ENCODE results near the gene MYB. TPM values are rescaled to one million over a fixed set of nuclear protein-coding genes. Genes with fewer than 3 reads are reported as not detected.

Gene MYB
- total and polyA plus RNA-seq, 2 of the 4 experiments (the other 2 are of a cell fraction): 0.44 to 0.90 TPM

GRCh38 chr6:135235716-135236115, 54.6 kb downstream of the MYB start:
- Histone ChIP-seq H3K4me2 (ENCODE audit: low read depth, low read length) (no peak overlapping the region), H4K91ac (ENCODE audit: insufficient read depth, low read depth, low read length) (no peak overlapping the region), H2BK15ac (ENCODE audit: low read depth, low read length) (no peak overlapping the region), H3K36me3 (ENCODE audit: control insufficient read depth, insufficient read depth, low read length) (no peaks in the 10 kb centered on the region), H3K4ac (ENCODE audit: low read depth, low read length) (no peak overlapping the region), H2BK20ac (ENCODE audit: low read depth, low read length) (no peak overlapping the region), H4K8ac (ENCODE audit: low read depth in 2 of 2, low read length in 2 of 2) (no peak overlapping the region), H3K9me1 (ENCODE audit: insufficient read depth, low read length) (no peaks in the 10 kb centered on the region), H3K14ac (replicated peaks; ENCODE audit: low read depth, low read length) (no peak overlapping the region), H3K56ac (ENCODE audit: extremely low read depth, insufficient read depth, low read length) (no peak overlapping the region), H3K27me3 (ENCODE audit: control insufficient read depth, insufficient read depth, low read length) (peaks cover 11% of the 10 kb centered on the region), H2AK9ac (replicated peaks; ENCODE audit: low read depth, low read length, poor library complexity) (no peak overlapping the region), H2BK5ac (ENCODE audit: low read depth, low read length, poor library complexity, severe bottlenecking) (no peak overlapping the region), H3K27ac (ENCODE audit: insufficient read depth, low read length) (no peak overlapping the region), H3K4me3 (ENCODE audit: insufficient read depth, low read depth, low read length) (no peak overlapping the region), H3K4me1 (ENCODE audit: control insufficient read depth, insufficient read depth, low read length) (no peaks in the 10 kb centered on the region), H4K20me1 (ENCODE audit: insufficient read depth, low read length) (no peaks in the 10 kb centered on the region), H4K5ac (ENCODE audit: low read depth, low read length) (no peak overlapping the region), H3K9ac (ENCODE audit: low read depth, low read length) (no peak overlapping the region), H3K23ac (ENCODE audit: low read depth, low read length) (no peak overlapping the region), H3K9me3 (ENCODE audit: control insufficient read depth, insufficient read depth, low read length) (no peaks in the 10 kb centered on the region), H3K79me1 (ENCODE audit: low read depth in 1 of 2, low read length in 2 of 2) (no peaks in the 10 kb centered on the region), H2AFZ (replicated peaks; ENCODE audit: low read length, poor library complexity) (no peak overlapping the region), H3K18ac (ENCODE audit: low read depth, low read length) (no peak overlapping the region), H2BK120ac (ENCODE audit: low read depth, low read length) (no peak overlapping the region), H2AK5ac (ENCODE audit: low read depth, low read length) (no peak overlapping the region)
- in situ Hi-C loops (cut with MboI; ENCODE audit: low sequenced_read_pairs) (no loop called here), intact Hi-C loops (cut with micrococcal nuclease) (no loop called here), dilution Hi-C loops (cut with HindIII; ENCODE audit: low sequenced_read_pairs, unreplicated experiment) (no loop called here)
- POLR2A ChIA-PET (ENCODE audit: unreplicated experiment): no interaction called here
- ATAC-seq (ENCODE audit: low read depth) (no peak), DNase-seq (no peak)
- CTCF ChIA-PET: interaction anchor here (0.5 kb wide), 1 partner anchor 79 kb away, joined by 3 read pairs; no protein-coding TSS in a partner anchor
- WGBS, 2 experiments (ENCODE audit: extremely low coverage in 2 of 2, insufficient read length in 1 of 2): 100% methylated on average over 1 of the region's 5 CpGs; no CpG with 5 or more reads in 1 of the 2 experiments
- no TSS peak for BruUV-seq (replicated peaks)
- TF ChIP-seq MXI1 (IDR thresholded peaks at IDR 0.05; ENCODE audit: borderline replicate concordance, low read depth, low read length) (no peak), SMC3 (IDR thresholded peaks at IDR 0.05; ENCODE audit: low read depth, low read length) (no peak), ELK1 (IDR thresholded peaks at IDR 0.05; ENCODE audit: borderline replicate concordance, low read depth, low read length) (no peak), RAD21 (IDR thresholded peaks at IDR 0.05; ENCODE audit: low read length) (no peak), MAZ (IDR thresholded peaks at IDR 0.05; ENCODE audit: borderline replicate concordance, low read depth, low read length) (no peak), CEBPB (IDR thresholded peaks at IDR 0.05; ENCODE audit: low read depth, low read length) (no peak), RFX5 (IDR thresholded peaks at IDR 0.05; ENCODE audit: low read depth, low read length) (no peak), USF2 (IDR thresholded peaks at IDR 0.05; ENCODE audit: low read depth, low read length) (no peak), BHLHE40 (IDR thresholded peaks at IDR 0.05; ENCODE audit: low read depth, low read length) (no peak)

Data from IMR-90 (cell line).